Left renal pelvis (tissue), 4 donors: ENCODE measurements around the gene SLC24A3. TPM values are rescaled to one million over a fixed set of nuclear protein-coding genes. Genes with fewer than 3 reads are reported as not detected.
A peak's percentile ranks its signal among the peaks of the same experiment; 100 is the strongest.

Source experiments
- DNase-seq, 4 donors: peaks; one replicate each; pipeline ENCODE4 v3.0.0-alpha.2; 2013; ENCODE audit warnings: low read depth in 4 of 4, low spot score in 3 of 4
- polyA plus RNA-seq, 4 donors: library from polyadenylated mRNA; unstranded; fragments of 120-200 nt; gene quantifications; one replicate each; pipeline ENCODE4 v1.2.1, GENCODE V29; 2013; ENCODE audit not compliant: insufficient read length in 4 of 4

SLC24A3 gene
- polyA plus RNA-seq, 4 donors: 4.1 to 26.8 (median 6.0) TPM

DNA sequence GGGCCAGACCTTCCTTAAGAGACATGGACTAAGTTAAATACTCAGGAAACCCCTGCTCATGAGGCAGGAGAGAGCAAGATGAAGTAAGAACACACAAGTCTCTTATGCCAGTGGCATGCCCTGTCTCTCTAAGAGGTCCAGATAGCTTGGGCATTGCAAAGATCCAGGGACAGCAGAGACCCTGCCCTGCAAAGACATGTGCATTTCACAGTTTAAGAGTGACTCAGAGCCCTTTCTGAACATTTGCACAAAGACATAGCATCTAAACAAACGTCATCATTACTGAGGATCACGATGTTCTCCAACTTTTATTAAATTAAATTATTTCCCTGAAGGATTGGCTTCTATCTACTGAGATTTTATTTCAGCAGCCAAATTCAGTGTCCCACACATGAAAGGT, 315.1 kb downstream of the SLC24A3 start:
- no peak for DNase-seq

DNA sequence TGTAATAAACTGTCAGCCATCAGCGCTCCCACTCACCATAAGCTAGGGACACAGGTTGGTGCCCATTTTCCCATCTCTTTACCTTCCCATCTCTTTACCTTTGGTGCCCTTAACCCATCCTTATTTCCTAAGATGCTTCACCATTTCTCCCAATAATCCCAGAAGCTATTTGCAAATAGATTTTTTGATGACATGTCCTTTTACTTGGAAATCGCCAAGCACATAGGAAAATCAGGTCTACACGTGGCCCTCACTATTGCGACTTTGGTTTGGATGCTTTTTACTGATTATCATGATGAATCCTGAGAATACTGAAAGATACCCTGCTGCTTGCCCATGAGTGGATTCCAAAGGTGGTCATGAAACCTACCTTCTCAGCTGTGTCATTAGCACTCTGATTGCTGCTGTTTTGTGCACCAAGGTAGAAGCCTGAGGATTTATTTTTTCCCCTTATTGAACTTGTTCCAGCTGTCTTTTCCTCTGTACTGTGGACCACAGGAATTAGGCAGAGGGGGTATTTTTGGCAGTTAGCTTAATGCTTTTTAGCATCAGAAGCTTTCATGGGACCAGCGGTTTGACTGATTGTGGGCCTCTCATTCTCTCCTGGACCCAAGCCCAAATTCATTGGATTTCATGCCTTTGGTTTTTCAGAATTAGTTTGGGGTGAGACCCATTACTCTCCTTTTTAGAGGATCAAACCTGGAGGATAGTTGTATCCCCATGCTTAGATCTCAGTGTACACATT, 316.0 kb downstream of the SLC24A3 start:
- no peak for DNase-seq

DNA sequence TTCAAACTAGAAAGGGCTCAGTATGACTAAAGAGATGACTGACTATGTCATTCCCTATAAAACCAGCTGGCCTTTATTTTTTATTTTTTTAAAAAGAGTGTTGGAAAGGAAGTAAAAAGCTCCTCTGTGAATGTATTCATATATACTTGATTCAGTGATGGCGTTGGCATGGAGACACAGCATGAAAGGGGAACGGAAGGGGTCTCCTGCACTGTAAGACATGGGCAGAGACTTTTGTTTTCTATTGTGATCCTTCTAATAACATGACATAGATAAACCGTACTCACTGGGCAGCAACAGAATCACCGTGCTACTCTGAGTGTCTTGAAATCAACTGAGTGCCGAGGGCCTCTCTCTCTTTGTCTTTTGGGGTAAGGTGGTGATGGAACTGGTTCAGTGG, 317.6 kb downstream of the SLC24A3 start:
- no peak for DNase-seq

DNA sequence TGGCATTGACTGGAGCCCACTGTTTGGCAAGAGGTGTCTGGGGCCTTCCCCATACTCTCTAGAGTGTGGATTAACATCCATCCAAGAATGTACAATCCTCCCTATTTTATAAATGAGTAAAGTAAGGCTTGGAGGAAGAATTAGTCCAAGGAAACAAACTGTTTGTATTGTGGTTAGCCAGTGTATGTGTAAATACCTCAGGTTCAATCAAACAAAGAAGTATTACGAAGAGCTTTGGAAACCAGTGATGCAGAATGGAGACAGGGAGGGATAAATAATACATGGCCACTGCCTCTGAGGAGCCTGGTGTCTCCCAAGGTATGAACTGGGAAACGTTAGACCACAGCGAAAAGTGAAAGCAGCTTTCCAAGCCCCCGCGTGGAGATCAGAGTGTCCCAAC, 319.0 kb downstream of the SLC24A3 start:
- DNase-seq: no peak

DNA sequence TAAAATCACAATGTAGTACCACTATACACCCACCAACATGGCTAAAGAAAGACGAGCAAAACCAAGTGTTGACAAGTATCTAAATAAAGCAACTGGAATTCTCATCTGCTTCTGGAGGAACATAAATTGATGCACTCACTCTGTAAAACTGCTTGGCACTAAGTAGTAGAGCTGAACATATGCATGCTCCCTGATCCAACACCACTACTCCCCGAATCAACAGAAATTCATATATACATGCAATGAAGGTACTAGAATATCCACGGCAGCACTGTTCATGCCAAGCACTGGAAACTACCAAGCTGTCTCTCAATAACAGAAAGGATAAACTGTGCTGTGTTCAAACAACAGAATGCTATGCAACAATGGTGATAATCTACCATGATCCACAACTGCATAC, 326.1 kb downstream of the SLC24A3 start:
- no peak for DNase-seq

DNA sequence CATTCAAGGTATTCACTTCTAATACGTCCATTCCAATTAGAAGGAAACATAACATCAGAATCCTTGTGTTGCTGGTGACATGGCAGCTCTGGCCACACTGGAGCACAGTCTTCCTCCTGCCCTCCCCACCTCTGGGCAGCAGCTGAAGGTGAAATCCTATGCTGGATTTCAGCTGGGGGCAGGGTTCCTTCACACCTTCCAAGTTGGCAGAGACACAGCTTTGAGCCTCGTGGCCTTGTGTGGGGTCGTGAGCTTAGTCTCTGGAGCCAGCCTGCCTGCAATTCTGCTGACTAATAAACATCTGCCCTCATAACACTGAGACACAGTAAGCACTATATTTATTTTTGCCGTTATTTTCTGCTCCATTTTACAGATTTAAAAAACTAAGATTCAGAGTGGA, 326.7 kb downstream of the SLC24A3 start:
- DNase-seq: no peak

DNA sequence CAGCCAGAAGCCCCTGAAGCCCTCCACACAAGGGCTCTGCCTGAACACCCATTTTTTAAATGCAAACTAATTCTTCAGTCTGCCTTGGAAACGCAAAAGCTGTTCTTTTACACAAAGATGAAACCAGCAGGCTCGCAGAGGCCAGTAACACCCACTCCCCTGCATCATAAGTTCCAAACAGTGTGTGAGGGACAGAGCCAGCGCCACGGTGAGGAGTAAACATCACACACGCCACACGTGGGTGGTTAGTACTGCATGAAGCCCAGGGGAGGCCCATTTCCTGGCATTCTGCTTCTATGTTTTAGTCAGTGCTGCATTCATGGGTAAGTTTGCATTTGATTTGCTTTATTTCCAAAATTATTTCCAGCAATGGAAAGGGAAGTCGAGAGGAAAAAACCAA, 327.9 kb downstream of the SLC24A3 start:
- DNase-seq: no peak

DNA sequence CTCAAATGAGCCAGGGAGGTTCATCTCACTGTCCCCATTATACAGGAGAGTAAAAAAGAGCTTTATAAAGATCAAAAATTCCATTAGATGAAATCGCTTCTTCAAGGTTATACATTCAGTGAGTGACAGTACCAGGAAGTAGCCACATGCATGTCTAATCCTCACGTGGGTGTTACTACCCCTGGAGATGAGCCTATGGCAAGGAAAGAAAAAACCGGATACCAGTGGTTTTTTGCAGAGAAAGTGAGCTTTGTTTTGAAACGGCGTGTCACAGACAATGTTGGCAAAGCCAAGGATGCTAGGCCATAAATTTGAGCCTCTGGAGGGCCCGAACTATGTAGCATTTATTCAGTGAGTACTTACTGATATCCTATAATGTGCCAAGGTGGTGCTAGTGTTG, 330.7 kb downstream of the SLC24A3 start:
- no peak for DNase-seq

DNA sequence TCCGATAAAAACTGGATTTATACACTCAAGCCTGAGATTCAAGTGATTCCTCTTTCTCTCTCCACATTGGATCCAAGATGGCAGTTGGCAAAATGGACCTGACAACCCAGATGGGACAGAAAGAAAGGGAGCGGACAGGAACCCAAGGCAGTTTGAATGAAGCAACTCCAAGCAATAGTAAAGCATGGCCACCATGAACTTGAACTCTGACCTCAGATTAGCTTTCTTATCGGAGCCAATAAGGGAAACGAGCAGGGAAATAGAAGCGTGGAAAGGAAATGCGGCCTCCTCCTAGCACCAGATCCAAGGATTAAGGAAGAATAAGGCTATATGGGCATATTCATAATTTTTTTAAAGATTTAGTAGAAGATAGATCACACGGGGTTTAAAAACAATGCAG, 332.2 kb downstream of the SLC24A3 start:
- DNase-seq: no peak

DNA sequence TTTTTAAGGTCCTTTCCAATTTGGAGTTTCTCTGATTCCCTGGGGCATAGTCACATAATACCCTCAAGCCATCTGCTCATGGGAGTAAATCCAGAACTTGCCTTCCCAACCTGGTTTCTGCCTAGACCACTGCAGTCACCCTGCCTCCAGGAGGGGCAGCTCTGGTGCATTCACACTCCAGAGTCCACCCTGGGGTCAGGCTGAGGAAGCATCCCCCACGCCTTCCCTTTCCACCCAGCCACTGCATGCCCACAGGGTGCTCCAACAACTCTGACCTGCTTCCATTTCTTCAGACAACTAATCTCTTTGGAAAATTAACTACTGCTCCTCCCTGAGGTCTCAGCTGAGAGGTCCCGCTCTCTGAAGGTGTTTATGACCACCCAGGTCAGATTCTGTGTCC, 334.2 kb downstream of the SLC24A3 start:
- no peak for DNase-seq

DNA sequence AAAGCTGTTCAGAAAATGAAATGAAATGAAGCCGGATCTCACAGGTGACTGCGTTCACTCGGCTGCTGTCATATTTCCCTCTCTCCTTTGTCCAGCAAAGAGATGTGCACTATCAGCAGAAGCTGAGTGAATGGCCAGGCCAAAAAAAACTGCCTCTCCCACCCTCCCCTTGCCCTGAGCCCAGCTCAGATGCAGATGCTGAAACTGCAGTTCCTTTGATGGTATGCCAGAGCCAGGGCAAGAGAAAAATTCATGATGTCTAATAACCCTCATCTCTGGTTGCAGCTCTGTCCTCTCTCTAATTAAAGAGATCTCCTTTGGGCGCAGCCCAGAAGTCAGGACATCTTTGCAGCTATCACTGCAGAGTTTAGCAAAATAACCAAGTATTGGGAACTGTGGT, 335.1 kb downstream of the SLC24A3 start:
- DNase-seq: no peak

DNA sequence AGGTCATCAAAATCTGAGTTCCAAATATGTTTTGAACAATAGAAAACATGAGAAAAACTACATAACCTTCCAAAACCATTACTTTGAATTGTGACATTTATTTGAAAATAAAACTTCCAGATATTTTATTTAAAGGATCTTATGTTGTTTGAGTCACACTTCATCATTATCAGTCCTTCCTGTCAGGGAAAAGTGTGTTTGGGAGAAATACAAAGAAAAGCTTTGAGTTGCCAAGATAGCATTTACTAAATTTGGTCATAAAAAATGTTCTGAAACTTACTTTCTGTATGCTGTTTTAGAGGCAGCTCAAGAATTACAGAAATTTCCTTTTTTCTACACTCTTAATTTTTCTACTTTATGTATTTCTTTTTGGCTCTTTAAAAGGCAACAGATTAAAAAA, 337.5 kb downstream of the SLC24A3 start:
- no peak for DNase-seq

DNA sequence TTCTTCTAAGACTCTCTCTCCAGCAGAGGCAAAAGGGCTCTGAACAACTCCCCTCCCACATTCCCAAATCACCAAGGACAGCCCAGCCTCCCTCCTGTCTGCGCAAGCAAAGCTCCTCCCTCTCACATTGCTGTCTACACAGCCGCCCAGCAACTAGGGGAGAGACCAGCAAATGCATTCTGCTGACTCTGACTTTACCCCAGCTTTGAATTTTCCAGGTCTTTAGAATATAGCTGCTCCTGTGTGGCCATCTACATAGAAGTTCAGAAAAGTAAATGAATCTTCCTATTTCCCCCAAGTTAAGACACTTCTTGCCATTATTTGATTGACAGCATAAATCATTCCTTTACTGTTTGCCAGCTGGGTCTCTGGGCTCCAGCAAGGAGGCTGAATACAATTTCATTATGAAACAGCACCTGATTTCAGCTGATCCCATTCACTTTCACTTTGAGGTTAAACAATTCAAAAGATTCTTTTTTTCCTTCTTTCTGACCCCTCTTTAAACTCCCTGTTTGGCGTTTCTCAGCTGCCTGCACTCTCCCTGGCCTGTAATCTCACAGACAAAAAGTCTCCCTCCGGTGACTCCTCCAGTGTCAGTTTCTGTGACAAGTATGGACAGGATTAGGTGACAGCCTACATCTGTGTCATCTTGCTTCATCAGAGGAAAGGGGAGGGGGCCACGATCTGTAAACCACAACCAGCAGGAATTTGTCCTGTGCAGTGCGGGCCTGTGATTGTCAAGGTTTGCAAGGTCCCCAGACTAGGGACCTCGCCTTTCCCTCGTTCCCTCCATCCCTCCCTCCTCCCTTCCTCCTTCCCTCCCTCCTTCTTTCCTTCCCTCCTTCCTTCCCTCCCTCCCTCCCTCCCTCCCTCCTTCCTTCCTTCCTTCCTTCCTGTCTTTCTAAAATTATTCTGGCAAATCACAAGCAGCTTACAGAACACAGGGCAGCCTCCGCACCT, 340.1 kb downstream of the SLC24A3 start:
- DNase-seq: peak; percentile 42 to 58 (median 48)

DNA sequence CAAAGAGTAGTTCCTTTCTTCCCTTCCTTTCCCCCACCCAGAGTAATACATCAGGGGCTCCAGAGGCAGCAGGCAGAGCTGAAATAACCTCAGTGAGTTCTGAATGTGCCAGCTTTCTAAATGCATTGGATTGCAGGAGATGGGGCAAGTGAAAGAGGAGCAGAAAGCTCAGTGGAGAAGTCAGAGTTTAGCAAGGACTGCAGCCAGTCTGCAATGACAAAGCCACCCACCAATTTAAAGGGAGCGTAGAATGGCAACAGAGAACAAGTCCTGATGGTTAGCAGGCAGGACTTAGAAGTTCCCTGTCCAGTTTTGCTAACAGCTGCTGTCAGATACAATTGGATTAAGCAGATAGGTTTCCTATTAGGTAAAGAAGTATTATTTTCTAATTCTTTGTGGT, 342.2 kb downstream of the SLC24A3 start:
- no peak for DNase-seq

DNA sequence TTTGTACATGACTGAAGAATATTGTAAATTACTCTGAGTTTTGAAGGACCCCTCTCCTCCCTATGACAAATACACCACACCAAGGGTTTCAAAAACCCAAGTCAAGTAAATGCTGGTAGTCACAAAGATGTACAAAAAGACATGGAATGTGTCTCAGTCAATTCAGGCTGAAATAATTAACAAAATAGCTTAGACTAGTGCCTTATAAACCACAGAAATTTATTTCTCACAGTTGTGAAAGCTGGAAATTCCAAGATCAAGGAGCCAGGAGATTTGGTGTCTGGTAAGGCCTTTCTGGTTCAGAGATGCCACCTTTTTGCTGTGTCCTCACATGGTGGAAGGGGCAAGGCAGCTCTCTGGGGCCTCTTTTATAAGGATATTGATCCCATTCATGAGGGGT, 343.3 kb downstream of the SLC24A3 start:
- DNase-seq: no peak

DNA sequence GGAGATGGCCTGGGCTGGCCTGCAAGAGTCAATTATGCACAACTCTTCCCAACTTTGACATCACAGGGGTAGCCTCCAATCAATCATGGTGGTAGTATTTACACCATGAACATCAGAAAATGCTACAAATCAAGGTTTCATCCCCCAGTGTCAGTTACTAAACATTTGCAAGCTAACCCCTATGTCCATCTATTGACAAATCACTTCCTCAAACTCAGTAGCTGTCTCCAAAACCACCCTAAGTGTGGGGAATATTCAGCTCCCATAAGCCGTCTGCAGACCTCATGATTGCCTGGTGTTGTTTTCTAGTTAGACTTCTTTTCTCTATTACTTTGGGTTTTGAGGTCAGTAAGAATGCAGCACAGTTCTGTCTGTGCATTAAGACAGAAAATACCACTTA, 344.8 kb downstream of the SLC24A3 start:
- no peak for DNase-seq

DNA sequence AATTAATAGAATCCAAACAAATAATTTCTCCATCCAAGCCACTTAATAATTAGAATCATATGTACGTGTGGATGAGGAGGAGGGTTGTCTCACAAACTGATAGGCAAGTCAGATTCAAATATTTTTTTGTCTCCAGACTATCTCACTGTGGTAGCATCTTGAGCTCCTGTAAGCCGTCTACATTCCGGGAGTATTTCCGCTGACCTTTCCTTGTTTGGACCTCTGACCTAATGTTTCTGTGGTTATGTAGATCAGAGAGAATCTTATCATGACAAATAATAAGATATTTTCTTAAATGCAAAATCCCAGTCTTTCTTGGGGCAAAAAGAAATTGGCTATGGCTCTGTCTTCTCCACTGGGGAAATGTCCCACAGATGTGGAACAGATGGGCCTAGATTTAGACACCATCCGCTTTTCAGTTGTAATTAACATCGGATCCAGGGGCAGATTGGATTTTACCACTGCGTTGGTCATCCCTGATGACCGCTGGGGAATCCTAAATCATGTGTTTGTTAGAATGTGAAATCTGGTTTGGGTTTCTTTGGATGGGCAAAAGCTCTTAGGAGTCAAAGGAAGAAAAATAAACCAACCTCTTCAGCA, 348.5 kb downstream of the SLC24A3 start:
- DNase-seq: no peak

DNA sequence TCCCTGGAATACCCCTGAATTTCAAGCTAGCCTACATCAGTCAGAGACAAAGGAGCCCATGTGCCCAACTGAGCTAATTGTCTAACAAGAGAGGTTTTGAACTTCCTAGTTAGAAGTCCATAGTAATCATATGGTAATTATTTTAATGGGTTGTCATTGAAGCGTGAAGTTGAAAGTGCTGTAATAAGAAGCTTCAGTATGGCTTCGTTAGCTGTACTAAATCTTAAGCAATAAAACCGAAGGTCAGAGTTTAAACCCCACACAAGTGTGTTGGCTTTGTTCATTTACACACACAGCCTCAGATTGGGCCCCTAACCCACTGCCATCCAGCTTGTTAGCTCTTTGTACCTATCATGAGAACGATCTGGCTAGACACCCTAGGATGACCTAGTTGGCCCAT, 350.0 kb downstream of the SLC24A3 start:
- no peak for DNase-seq

DNA sequence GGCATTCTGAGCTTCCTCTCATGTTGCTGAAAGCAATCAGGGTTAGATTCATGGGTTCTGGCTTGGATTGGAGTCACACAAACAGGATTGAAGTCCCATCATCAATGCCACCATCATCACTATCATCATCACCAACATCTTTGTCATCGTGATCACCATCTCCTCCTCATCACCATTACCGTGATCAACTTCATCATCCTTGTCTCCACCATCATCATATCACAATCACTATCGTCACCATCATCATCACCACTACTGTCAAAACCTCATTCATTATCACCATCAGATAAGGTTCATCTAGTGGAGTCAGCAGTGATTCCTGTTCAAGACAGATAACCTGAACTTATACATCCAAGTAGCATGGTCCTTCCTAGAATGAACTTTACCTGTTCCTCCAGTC, 351.8 kb downstream of the SLC24A3 start:
- DNase-seq: no peak

DNA sequence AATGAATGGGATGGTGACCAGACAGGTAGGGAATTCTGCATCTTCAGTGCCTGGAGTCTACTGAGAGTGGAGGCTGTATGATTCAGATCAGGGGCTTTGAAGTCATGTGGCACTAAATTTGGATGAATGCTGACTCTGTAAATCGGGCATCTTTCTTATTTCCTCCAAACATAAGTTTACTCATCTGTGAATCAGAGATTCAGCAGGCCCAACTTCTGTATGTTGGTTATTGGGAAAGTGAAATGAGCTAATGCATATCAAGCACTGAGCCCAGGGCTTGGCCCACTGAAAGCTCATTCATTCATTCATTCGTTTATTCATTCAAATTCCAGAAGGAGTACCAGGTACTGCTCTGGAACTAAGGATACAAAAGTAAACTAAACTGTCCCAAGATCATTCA, 353.3 kb downstream of the SLC24A3 start:
- DNase-seq: no peak

DNA sequence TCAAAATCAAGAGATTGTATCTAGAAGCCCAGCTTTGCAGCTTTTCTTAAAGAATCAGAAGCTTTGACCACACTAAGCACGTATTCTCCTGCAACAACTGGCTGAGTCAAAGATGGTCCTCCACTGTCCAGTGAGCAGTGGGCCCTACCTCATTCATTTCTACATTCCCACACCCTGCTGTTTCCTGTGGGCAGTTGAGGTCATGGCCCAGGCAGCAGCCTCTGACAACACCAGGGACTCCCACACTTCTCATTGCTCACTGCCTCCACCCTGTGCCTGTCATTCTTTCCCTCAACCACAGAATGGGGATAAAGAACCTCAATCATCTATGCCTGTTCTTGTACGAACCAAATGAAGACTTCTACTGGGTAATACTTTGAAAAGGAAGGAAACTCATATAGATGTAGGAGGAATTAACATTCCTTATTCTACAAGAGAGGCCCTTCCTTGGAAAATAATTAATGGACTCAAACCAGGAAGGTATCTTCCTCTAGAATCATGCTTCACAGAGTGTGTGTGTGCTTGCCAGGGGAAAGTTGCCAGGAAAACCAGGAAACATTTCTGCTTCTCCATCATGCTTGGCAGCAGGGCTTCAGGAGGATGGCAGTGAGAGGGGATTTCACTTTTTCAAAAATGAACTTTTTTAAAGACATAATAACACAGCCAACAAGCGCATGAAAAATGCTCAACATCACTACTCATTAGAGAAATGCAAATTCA, 353.9 kb downstream of the SLC24A3 start:
- no peak for DNase-seq
